ENCODE measurements around the gene NR4A3.

GRCh38 chr9:99826579-99826978 lies 4.9 kb downstream of the NR4A3 start:
- TF ChIP-seq, protein P1, sequence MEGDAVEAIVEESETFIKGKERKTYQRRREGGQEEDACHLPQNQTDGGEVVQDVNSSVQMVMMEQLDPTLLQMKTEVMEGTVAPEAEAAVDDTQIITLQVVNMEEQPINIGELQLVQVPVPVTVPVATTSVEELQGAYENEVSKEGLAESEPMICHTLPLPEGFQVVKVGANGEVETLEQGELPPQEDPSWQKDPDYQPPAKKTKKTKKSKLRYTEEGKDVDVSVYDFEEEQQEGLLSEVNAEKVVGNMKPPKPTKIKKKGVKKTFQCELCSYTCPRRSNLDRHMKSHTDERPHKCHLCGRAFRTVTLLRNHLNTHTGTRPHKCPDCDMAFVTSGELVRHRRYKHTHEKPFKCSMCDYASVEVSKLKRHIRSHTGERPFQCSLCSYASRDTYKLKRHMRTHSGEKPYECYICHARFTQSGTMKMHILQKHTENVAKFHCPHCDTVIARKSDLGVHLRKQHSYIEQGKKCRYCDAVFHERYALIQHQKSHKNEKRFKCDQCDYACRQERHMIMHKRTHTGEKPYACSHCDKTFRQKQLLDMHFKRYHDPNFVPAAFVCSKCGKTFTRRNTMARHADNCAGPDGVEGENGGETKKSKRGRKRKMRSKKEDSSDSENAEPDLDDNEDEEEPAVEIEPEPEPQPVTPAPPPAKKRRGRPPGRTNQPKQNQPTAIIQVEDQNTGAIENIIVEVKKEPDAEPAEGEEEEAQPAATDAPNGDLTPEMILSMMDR (IDR thresholded peaks at IDR 0.05): no peak
- TF ChIP-seq POLR2A (IDR thresholded peaks at IDR 0.05): no peak
